ENCODE results near the gene FOXN3. TPM values are rescaled to one million over a fixed set of nuclear protein-coding genes. Genes with fewer than 3 reads are reported as not detected.

FOXN3 gene
- total and polyA plus RNA-seq, 10 of the 15 experiments (the other 5 are each of a cell fraction or from before 2014, with no cell fraction given) = 4.5 to 68.9 (median 29.7) TPM

DNA sequence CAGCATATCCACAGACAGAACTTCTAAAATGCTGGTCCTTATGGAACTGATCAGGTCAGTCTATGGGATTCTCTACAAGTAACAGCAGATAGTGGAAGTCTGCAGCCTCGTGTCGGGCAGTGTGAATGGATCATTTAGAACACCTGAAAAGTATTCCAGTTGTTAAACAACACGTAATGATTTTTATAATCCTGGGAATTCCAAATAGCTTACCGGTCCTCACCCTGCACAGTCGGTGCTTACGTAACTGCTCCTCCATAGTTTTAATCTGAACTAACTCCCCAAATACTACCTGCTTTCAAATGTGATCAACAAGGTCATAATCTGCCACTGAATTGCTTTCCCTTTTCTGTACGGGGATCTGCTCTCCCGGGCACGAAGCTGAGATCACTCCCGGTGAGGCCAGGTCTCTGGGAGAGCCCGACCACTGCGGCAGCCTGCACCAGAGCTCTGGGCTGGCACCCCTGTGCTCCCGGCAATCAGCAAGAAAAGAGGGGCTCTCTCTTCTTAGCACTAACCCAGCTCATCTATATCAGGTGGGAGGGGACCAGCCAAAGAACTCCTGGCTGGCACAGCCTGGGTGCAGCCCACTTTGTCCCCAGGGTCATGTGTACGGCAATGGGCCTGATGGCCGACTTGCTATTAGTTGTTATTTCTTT lies 157.0 kb downstream of the FOXN3 start:
- in situ Hi-C loops (cut with MboI) (no loop called here), intact Hi-C loops (cut with micrococcal nuclease; ENCODE audit: unreplicated experiment) (no loop called here)
- 93% methylated on average over 15 of the region's 15 CpGs for WGBS (ENCODE audit: insufficient coverage, insufficient replicate concordance, low lambda C conversion rate, missing lambda C conversion rate)
- no peak overlapping the region for H3K27ac ChIP-seq (ENCODE audit: control insufficient read depth, insufficient read depth)
- ChIA-PET POLR2A (interaction anchor here (0.5 to 1.0 kb wide), 2 partner anchors 11 to 155 kb away, joined by 4 read pairs; no protein-coding TSS in a partner anchor), SMC1A (ENCODE audit: uncharacterized antibody, unreplicated experiment) (interaction anchor here (1.2 to 2.1 kb wide), 3 partner anchors 13 to 83 kb away, joined by 3 to 5 read pairs (median 3); no protein-coding TSS in a partner anchor), RAD21 (ENCODE audit: unreplicated experiment) (no interaction called here), CTCF (interaction anchor here (1.0 to 1.5 kb wide), 3 partner anchors 13 to 16 kb away, joined by 3 to 4 read pairs (median 3); no protein-coding TSS in a partner anchor)
- no peak overlapping the region for H2AFZ ChIP-seq (ENCODE audit: control insufficient read depth, low read depth, low read length)
- no peak overlapping the region for H3K9ac ChIP-seq (ENCODE audit: control insufficient read depth, insufficient read depth, low read length)
- no peak overlapping the region for H3K4me3 ChIP-seq
- DNase-seq (ENCODE audit: low read depth, low spot score) (no peak), ATAC-seq (no peak), FAIRE-seq (no peak)
- H3K4me1 ChIP-seq (ENCODE audit: control insufficient read depth, insufficient read depth, low read length) = peaks cover 3% of the 10 kb centered on the region; the same call in 1 of the 2 replicates
- no peak overlapping the region for H3K4me2 ChIP-seq (ENCODE audit: control insufficient read depth, insufficient read depth)
- H3K36me3 ChIP-seq (ENCODE audit: control insufficient read depth in 2 of 2, insufficient read depth in 2 of 2, low read length in 1 of 2) = peaks cover 0 to 2% of the 10 kb centered on the region in 2 experiments; a peak in 1 of 4 replicates
- no peaks in the 10 kb centered on the region for H3K27me3 ChIP-seq (replicated peaks in 1 of 2; ENCODE audit: control insufficient read depth in 2 of 2, insufficient read depth in 2 of 2, low read length in 1 of 2)
- BruUV-seq (replicated peaks) = no TSS peak
- no peaks in the 10 kb centered on the region for H4K20me1 ChIP-seq (ENCODE audit: control insufficient read depth, insufficient read depth)
- H3K79me2 ChIP-seq (ENCODE audit: control insufficient read depth, insufficient read depth, low read length) = peaks cover 4% of the 10 kb centered on the region
- H3K9me3 ChIP-seq (replicated peaks; ENCODE audit: control insufficient read depth, insufficient read depth, low read length) = no peaks in the 10 kb centered on the region
- no peak for TF ChIP-seq ATF2 (IDR thresholded peaks at IDR 0.05; ENCODE audit: low read length)
- no peak for TF ChIP-seq POLR2A (IDR thresholded peaks at IDR 0.05; ENCODE audit: low read depth, low read length)
- no peak for TF ChIP-seq POU2F2 (IDR thresholded peaks at IDR 0.05; ENCODE audit: borderline replicate concordance, low read depth, low read length)
- TF ChIP-seq ZNF24 (IDR thresholded peaks at IDR 0.05) = no peak
- no peak for TF ChIP-seq CHD2 (IDR thresholded peaks at IDR 0.05; ENCODE audit: borderline replicate concordance, low read depth, low read length)
- no peak for TF ChIP-seq RUNX3 (IDR thresholded peaks at IDR 0.05; ENCODE audit: low read length)
- TF ChIP-seq, protein P1, sequence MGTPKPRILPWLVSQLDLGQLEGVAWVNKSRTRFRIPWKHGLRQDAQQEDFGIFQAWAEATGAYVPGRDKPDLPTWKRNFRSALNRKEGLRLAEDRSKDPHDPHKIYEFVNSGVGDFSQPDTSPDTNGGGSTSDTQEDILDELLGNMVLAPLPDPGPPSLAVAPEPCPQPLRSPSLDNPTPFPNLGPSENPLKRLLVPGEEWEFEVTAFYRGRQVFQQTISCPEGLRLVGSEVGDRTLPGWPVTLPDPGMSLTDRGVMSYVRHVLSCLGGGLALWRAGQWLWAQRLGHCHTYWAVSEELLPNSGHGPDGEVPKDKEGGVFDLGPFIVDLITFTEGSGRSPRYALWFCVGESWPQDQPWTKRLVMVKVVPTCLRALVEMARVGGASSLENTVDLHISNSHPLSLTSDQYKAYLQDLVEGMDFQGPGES (IDR thresholded peaks at IDR 0.05) = no peak
- no peak for TF ChIP-seq NFYB (IDR thresholded peaks at IDR 0.05; ENCODE audit: insufficient read depth, low read depth, low read length)
- TF ChIP-seq ZBTB4 (CRISPR knock-in tag; IDR thresholded peaks at IDR 0.05) = no peak
- no peak for TF ChIP-seq EZH2 (IDR thresholded peaks at IDR 0.05; ENCODE audit: borderline replicate concordance, control insufficient read depth, low read depth, low read length)
- no peak for TF ChIP-seq ZBTB33 (IDR thresholded peaks at IDR 0.05)
- TF ChIP-seq SKIL (IDR thresholded peaks at IDR 0.05; ENCODE audit: low read depth, poor library complexity, severe bottlenecking) = no peak
- TF ChIP-seq FOS (IDR thresholded peaks at IDR 0.05; ENCODE audit: borderline replicate concordance, extremely low read depth, insufficient read length) = no peak
